ENCODE measurements around the gene CD81. TPM values are rescaled to one million over a fixed set of nuclear protein-coding genes. Genes with fewer than 3 reads are reported as not detected.
A peak's percentile ranks its signal among the peaks of the same experiment; 100 is the strongest.

The CD81 gene
- total and polyA plus RNA-seq, 9 of the 15 experiments (the other 6 are each of a cell fraction or from before 2014, with no cell fraction given) = 2.4 to 189 (median 61.7) TPM

GRCh38 chr11:2400762-2401435 is 23.8 kb downstream of the CD81 start (continued):
- TF ChIP-seq AFF4 (CRISPR knock-in tag; IDR thresholded peaks at IDR 0.05) (no peak; the same call in 1 of the 2 replicates), SMC3 (conservative IDR thresholded peaks at IDR 0.05; ENCODE audit: insufficient read depth, low read depth, low read length) (no peak), HEY1 (CRISPR knock-in tag; IDR thresholded peaks at IDR 0.05; ENCODE audit: borderline replicate concordance) (no peak), RB1 (IDR thresholded peaks at IDR 0.05; ENCODE audit: low read depth) (0 out of 2 replicates have a peak, but pooled peaks have one; percentile 17), ZKSCAN3 (CRISPR knock-in tag; IDR thresholded peaks at IDR 0.05) (no peak), NFRKB (IDR thresholded peaks at IDR 0.05; ENCODE audit: low read depth) (no peak), E2F4 (CRISPR knock-in tag; IDR thresholded peaks at IDR 0.05; ENCODE audit: low read depth) (no peak), SRSF7 (optimal IDR thresholded peaks at IDR 0.05; ENCODE audit: low read depth, low read length) (no peak), RBM14 (IDR thresholded peaks at IDR 0.05; ENCODE audit: borderline replicate concordance, insufficient read depth, low read depth, low read length) (0 out of 2 replicates have a peak, but pooled peaks have one; percentile 24), FOXO4 (CRISPR knock-in tag; IDR thresholded peaks at IDR 0.05) (no peak), CBX8 (IDR thresholded peaks at IDR 0.05; ENCODE audit: borderline replicate concordance, extremely low read depth, low read depth, low read length, poor library complexity, severe bottlenecking) (no peak), ZSCAN32 (CRISPR knock-in tag; IDR thresholded peaks at IDR 0.05) (no peak), U2AF2 (optimal IDR thresholded peaks at IDR 0.05; ENCODE audit: low read depth, low read length) (no peak), MTA1 (IDR thresholded peaks at IDR 0.05; ENCODE audit: borderline replicate concordance) (no peak), ZNF766 (CRISPR knock-in tag; conservative IDR thresholded peaks at IDR 0.05) (no peak), KDM5B (IDR thresholded peaks at IDR 0.05; ENCODE audit: insufficient replicate concordance, low read depth, low read length) (peak; percentile 46), ZNF277 (CRISPR knock-in tag; IDR thresholded peaks at IDR 0.05; ENCODE audit: borderline replicate concordance) (no peak), TAF7 (tag; IDR thresholded peaks at IDR 0.05) (0 out of 2 replicates have a peak, but pooled peaks have one; percentile 33)
